SU-DHL-6 (cell line): ENCODE data around the gene ELF2.

Source experiments
- H2AFZ ChIP-seq: fragments of 200-600 bp; sonication (generic); 2 replicates; pipeline ENCODE4 v1.6.1; 2014; ENCODE audit warnings: low read depth, mild to moderate bottlenecking, moderate library complexity, mixed read lengths, antibody characterized with exemption, low read length; ENCODE audit not compliant: severe bottlenecking
- H3F3A ChIP-seq: fragments of 200-600 bp; shearing (Covaris generic); 2 replicates; pipeline ENCODE4 v1.6.0; 2016; ENCODE audit warnings: antibody characterized with exemption, mild to moderate bottlenecking; ENCODE audit not compliant: insufficient read depth
- H3K27ac ChIP-seq: fragments of 200-600 bp; sonication (generic); 2 replicates; pipeline ENCODE4 v1.5.1; 2016; ENCODE audit warnings: low read depth, mild to moderate bottlenecking, low read length, moderate library complexity, mixed read lengths
- H3K27me3 ChIP-seq: fragments of 200-600 bp; sonication (generic), shearing (Covaris generic); 2 replicates; pipeline ENCODE4 v1.6.0; 2014; ENCODE audit warnings: mild to moderate bottlenecking, low read length
- H3K36me3 ChIP-seq: fragments of 200-600 bp; sonication (generic); 2 replicates; pipeline ENCODE4 v1.6.1; 2014; ENCODE audit warnings: mild to moderate bottlenecking, low read length, mixed read lengths
- H3K4me2 ChIP-seq: fragments of 300-600, 200-600 bp; shearing (Covaris generic), sonication (generic); 2 replicates; pipeline ENCODE4 v1.6.0; 2014; ENCODE audit warnings: low read length, low read depth, mild to moderate bottlenecking; ENCODE audit not compliant: poor library complexity, severe bottlenecking
- H3K4me3 ChIP-seq: fragments of 200-600 bp; sonication (generic); 2 replicates; pipeline ENCODE4 v1.5.1; 2014; ENCODE audit warnings: antibody characterized with exemption, low read length, mild to moderate bottlenecking, mixed read lengths; ENCODE audit not compliant: insufficient read depth, poor library complexity, severe bottlenecking
- H3K79me2 ChIP-seq: fragments of 200-600 bp; sonication (generic); 2 replicates; pipeline ENCODE4 v1.6.1; 2014; ENCODE audit warnings: mild to moderate bottlenecking, low read length, moderate library complexity; ENCODE audit not compliant: insufficient read depth
- H3K9ac ChIP-seq: fragments of 200-600 bp; sonication (generic); 2 replicates; pipeline ENCODE4 v1.7.0; 2014; ENCODE audit warnings: mild to moderate bottlenecking, low read length
- H3K9me2 ChIP-seq: fragments of 200-600 bp; sonication (generic); replicated peaks from 2 replicates; pipeline ENCODE4 v1.6.1; 2014; ENCODE audit warnings: low read length; ENCODE audit not compliant: insufficient read depth
- H3K9me3 ChIP-seq: fragments of 200-600 bp; sonication (generic); 2 replicates; pipeline ENCODE4 v1.6.1; 2014; ENCODE audit warnings: low read length, mixed read lengths; ENCODE audit not compliant: insufficient read depth
- H4K20me1 ChIP-seq: fragments of 200-600 bp; sonication (generic); 2 replicates; pipeline ENCODE4 v1.6.1; 2014; ENCODE audit warnings: low read depth, mild to moderate bottlenecking, antibody characterized with exemption, low read length, moderate library complexity, mixed read lengths
- EZH2phosphoT487 ChIP-seq: fragments of 200-600 bp; sonication (generic), shearing (Covaris generic); conservative IDR thresholded peaks from 2 replicates; pipeline ENCODE4 v1.6.1; 2018; ENCODE audit warnings: mild to moderate bottlenecking, antibody characterized with exemption, low read length, moderate library complexity, mixed read lengths
- TF ChIP-seq, protein P1 (sequence below): fragments of 200-600 bp; sonication (generic); IDR thresholded peaks from one replicate; pipeline ENCODE4 v1.5.1; 2017; ENCODE audit warnings: antibody characterized with exemption, mild to moderate bottlenecking, low read length, moderate library complexity; ENCODE audit not compliant: insufficient read depth, poor library complexity, severe bottlenecking

Gene ELF2

DNA sequence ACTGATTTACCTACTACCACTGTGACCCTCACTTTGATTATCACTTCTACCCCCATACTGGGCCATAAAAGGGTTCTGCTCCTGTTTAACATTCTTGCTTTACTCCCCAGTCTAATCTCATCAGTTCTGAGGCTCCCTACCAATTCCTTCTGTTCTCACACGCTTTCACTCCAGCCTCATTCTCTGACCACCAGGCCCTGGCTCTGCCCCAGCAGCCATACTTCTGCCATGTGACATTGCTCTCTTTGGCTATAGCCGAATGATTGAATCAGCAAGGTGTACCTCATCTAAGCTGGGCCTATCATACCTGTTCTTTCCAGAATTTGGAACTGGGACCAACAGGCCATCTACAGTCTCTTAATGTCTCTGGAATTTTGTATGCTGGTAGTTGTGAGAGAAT lies 14.4 kb upstream of the ELF2 start:
- H2AFZ ChIP-seq: no peak overlapping the region
- no peaks in the 10 kb centered on the region for H3K9me2 ChIP-seq
- no peaks in the 10 kb centered on the region for H3K36me3 ChIP-seq
- no peaks in the 10 kb centered on the region for H3K79me2 ChIP-seq
- H3K27ac ChIP-seq: no peak overlapping the region
- no peaks in the 10 kb centered on the region for H3K9me3 ChIP-seq
- H3K4me2 ChIP-seq: no peak overlapping the region
- no peaks in the 10 kb centered on the region for H3F3A ChIP-seq
- H3K27me3 ChIP-seq: no peaks in the 10 kb centered on the region
- H4K20me1 ChIP-seq: no peaks in the 10 kb centered on the region
- H3K9ac ChIP-seq: no peak overlapping the region
- H3K4me3 ChIP-seq: no peak overlapping the region
- TF ChIP-seq EZH2phosphoT487: no peak
- TF ChIP-seq, protein P1, sequence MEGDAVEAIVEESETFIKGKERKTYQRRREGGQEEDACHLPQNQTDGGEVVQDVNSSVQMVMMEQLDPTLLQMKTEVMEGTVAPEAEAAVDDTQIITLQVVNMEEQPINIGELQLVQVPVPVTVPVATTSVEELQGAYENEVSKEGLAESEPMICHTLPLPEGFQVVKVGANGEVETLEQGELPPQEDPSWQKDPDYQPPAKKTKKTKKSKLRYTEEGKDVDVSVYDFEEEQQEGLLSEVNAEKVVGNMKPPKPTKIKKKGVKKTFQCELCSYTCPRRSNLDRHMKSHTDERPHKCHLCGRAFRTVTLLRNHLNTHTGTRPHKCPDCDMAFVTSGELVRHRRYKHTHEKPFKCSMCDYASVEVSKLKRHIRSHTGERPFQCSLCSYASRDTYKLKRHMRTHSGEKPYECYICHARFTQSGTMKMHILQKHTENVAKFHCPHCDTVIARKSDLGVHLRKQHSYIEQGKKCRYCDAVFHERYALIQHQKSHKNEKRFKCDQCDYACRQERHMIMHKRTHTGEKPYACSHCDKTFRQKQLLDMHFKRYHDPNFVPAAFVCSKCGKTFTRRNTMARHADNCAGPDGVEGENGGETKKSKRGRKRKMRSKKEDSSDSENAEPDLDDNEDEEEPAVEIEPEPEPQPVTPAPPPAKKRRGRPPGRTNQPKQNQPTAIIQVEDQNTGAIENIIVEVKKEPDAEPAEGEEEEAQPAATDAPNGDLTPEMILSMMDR: no peak

DNA sequence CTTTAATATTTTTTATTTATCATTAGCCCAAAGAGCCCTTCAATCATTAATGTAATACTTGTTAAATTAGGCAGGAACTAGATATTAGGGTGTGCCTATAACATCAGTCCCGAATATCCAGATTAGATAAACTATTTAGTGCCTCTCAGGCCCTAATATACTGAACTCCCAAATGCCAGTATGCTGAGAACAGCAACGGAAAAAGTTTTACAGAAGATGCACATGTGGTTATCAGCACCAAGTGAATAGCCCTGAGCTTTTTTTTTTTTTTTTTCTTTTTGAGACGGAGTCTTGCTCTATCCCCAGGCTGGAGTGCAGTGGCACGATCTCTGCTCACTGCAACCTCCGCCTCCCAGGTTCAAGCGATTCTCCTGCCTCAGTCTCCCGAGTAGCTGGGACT lies 13.0 kb upstream of the ELF2 start:
- Histone ChIP-seq H3K79me2 (no peaks in the 10 kb centered on the region), H3F3A (no peaks in the 10 kb centered on the region), H3K9ac (no peak overlapping the region), H3K4me3 (no peak overlapping the region), H4K20me1 (no peaks in the 10 kb centered on the region), H3K36me3 (no peaks in the 10 kb centered on the region), H3K9me3 (no peaks in the 10 kb centered on the region), H3K27me3 (no peaks in the 10 kb centered on the region), H3K4me2 (no peak overlapping the region), H2AFZ (no peak overlapping the region), H3K9me2 (no peaks in the 10 kb centered on the region), H3K27ac (no peak overlapping the region)
- TF ChIP-seq EZH2phosphoT487: no peak
- TF ChIP-seq, protein P1: no peak

DNA sequence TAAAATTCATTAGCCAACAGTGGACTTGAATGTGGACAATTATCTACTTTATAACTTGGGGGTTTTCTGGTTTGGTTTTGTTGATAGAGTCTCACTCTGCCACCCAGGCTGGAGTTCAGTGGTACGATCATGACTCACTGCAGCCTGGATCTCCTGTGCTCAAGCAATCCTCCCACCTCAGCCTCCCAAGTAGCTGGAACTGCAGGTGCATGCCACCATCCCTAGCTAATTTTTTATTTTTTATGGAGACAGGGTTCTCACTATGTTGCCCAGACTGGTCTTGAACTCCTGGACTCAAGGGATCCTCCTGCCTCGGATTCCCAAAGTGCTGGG lies 12.4 kb upstream of the ELF2 start:
- no peak overlapping the region for H3K9ac ChIP-seq
- no peak overlapping the region for H3K27ac ChIP-seq
- H3K4me2 ChIP-seq: no peak overlapping the region
- no peaks in the 10 kb centered on the region for H3K27me3 ChIP-seq
- no peaks in the 10 kb centered on the region for H3F3A ChIP-seq
- H3K36me3 ChIP-seq: no peaks in the 10 kb centered on the region
- no peak overlapping the region for H3K4me3 ChIP-seq
- no peaks in the 10 kb centered on the region for H3K9me2 ChIP-seq
- no peak for TF ChIP-seq EZH2phosphoT487
- TF ChIP-seq, protein P1: no peak
- H3K79me2 ChIP-seq: no peaks in the 10 kb centered on the region
- no peak overlapping the region for H2AFZ ChIP-seq
- H3K9me3 ChIP-seq: no peaks in the 10 kb centered on the region
- H4K20me1 ChIP-seq: no peaks in the 10 kb centered on the region
